ENCODE data around the gene PRPSAP1. TPM values are rescaled to one million over a fixed set of nuclear protein-coding genes. Genes with fewer than 3 reads are reported as not detected.
"Not testable (repeated sequence)": the region's sequence is repeated elsewhere in the genome, so short reads cannot be mapped to it uniquely, and the experiment has no call there.

Gene PRPSAP1
- total RNA-seq, 1 donor from 2014 or later = 38.2 TPM

DNA sequence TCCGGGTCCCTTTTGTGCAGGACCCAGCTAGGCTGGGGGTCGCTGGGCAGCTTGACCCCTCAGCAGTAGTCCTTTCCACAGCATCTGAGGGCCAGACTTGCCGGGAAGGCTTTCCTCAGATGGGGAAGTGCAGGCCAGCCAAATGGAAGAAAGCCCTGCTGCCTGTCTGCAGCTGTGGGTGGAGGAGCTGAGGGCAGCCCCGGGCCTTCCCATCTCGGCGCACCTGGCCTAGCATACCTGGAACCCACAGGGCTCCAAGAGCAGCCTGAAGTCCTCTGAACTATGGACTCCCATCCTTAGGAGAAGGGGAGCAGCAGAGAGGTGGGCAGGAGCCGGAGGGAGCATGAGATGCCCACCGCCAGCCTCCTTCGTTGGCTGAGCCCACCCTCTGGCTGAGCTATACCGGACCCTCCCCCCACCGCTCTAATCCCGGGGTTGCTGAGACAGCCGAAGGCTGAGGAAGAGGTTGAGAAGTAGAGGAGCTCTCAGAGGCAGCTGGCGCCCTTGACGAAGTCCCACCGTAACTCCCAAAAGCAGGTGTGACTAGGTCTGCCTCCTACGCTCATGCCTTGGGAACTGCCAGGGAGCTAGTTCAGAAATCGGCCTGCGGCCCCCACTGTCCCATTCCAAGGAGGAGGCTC lies 75.3 kb downstream of the PRPSAP1 start:
- no peak for DNase-seq (ENCODE audit: low spot score)

DNA sequence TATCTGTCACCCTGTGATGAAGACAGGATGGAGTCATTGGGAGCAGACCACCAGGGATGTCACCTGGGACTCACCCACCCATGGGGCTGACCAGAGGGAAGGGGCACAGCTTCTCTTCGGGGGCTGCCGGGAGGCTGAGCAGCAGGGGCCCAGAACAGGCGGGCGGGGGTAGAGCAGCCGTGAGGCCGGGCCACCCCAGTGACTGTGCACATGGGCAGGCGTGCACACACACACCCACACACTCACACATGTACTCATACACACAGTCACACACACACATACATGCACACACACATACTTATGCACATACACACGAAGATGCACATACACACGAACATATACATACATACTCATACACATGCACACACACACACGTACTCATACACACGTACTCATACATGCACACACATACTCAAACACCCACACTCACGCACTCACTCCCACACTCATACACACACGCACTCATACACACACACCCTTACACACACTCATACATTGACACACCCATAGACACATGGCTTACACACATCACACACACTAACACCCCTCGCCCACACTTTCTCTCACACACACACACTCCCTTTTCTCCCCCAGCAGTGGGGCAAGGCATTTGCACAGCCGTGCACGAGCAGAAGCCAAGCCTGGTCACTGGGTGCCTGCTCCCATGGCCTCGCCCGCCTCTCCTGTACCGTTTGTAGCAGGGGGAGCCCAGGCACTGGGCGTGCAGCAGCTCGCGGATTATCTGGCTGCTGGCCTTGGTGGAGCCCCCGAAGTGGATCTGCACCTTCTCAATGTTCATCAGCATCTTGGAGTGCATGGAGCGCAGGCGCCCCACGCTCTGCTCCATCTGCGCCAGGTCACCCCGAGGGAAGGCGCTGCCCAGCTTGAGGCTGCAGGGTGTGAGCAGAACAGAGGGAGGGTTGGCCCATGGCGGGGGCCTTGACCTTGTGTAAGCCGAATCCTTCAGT lies 76.1 kb downstream of the PRPSAP1 start:
- DNase-seq (ENCODE audit: low spot score) = no peak

DNA sequence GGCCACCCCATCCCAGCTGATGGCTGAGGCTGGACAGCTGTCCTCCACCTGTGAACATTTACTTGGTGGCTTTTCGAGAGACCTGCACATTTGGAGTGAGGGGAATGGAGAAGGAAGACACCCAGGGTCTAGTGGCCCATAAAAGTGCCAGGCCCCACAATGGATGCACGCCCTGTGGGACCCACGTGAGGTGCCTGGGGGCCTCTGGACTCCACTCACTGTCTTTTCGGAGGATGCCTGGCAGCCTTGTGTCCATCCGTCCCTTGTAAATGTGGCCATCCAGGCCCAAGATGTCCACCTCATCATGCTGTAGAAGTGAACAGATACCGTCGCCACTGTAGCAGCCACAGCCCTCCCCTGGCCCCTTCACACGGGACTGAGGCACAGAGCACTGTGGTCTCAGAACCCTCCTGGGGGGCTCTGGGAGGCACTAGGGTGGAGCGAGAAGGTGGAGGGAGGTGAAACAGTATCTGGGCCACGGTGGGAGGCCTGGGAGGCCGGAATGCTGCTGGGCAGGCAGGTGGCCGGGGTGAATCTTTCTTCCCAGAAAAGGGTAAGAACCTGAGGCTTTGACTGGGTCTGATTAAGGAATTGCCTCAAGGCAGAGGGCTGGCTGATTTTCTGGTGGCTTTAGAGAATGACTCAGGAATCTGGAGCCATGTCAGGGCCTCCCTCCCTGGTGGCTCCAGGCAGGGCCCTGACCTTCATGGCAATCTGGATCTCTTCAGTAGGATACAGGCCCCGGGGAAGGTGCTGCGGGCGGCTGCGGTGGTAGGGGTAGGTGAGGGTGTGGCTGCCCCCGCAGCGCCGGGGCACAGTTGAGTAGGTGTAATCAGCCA lies 77.0 kb downstream of the PRPSAP1 start:
- no peak for DNase-seq (ENCODE audit: low spot score)

DNA sequence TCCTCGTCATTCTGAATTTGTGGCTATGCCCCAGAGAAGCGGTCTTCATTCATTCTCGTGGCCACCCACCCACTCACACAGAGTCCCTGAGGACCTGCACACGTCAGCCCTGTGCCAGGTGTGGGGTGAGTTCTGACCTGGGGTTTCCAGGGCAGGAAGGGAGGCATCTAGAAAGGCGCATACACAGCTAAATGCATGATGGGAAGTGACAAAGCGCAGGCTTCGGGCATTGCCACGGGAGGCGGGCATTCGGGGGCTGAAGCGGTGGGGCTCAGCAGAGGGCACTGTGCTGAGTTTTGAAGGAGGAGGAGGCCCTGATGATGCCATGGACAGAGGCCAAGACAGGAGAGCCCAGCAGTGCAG lies 77.7 kb downstream of the PRPSAP1 start:
- DNase-seq (ENCODE audit: low spot score) = no peak

DNA sequence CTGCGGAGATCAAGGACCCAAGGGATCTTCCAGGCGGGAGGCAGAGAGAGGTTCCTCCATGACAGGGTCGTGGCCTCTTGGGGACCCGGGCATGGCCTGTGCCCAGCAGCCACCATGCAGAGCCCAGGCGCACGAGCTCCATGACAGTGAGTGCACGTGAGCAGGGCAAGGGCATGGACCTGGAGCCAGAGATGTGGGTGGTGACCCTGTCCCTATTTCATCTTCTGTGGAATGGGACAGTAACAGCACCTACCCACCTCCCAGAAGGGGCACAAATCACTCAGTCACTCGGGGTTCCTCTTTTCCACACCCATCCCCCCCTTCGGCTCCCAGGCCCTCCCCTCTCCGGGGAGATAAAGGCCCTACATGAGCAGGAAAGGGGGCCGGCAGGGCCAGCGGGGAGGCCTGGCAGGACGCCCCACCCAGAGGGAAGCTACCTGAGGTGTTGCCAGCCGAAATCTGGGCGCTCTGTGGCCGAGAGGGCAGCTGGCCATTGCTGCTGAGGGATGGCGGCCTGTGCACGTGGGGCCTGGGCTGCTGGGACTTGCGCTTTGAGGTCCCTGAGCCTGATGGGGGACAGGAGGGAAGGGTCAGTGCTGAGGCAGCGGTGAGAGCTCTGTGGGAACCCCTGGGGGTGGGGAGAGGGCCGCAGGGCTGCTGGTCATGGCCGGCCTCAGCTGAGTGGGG lies 78.2 kb downstream of the PRPSAP1 start:
- no peak for DNase-seq (ENCODE audit: low spot score)

DNA sequence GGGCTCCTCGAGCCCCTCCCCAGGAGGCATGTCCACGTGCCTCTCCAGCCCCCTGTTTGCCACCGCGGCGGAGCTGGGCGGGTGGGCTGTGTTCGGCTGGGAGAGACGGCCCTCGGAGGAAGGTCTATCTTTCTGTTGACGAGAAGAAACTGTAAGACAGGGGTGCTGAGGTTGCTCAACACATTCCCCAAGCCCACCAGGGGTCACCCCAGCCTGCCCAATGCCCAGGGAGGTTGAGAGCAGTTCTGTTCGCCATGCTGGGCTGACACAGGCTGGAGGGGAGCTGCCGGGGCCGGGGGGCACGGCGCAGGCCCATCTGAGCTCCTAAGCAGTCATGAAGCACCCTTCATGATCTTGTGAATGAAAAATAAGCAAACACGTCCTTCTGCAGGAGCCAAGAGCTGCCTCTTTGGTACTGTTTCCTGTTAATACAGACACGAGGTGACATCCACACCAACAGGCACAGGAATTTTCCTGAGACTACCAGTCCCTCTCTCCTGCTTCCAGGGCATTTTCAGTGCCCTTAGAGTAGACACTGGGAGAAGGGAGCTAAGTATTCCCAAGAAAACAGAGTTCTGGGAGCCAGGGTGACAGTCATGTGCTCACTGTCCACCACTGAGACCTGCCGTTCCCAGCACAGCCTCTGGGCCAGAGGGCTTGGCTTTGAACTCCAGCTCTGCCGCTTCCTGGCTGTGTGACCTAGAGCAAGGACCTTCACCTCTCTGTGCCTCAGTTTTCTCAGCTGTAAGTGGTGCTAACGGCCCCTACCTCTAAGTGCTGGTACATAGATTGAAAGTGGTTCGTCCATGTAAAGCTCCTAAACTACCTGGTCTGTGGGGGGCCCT lies 79.4 kb downstream of the PRPSAP1 start:
- DNase-seq (ENCODE audit: low spot score) = no peak

DNA sequence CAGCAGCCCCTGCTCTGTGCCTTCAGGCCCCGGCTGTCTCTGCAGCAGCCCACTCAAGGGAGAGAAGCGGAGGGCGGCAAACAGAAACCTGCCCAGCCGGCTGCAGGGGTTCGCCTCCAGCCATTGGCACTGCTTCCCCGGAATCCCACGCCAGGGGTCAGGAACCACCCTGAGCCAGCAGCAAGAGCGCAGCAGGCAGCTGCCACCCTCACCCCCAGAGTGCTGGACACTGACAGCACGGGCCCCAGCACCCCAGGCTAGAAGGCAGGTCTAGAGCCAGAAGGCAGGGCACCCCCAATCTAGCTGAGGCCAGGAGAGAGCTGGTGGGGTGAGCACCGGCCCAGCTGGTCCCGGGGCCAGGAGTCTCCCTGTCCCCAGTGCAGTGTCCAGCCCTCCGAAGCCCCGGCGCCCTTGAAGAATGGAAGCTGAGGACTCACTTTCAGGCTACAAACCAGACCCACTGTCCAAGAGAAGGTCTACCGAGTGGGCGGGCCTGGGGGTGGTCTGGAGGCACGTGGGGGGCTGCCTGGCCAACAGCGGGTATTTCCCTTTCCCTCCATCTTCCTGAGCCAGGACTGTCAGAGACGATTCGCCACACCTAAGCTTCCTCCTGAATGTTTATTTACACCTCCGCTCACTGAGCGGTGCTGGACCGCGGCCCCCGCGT lies 80.1 kb downstream of the PRPSAP1 start:
- no peak for DNase-seq (ENCODE audit: low spot score)

DNA sequence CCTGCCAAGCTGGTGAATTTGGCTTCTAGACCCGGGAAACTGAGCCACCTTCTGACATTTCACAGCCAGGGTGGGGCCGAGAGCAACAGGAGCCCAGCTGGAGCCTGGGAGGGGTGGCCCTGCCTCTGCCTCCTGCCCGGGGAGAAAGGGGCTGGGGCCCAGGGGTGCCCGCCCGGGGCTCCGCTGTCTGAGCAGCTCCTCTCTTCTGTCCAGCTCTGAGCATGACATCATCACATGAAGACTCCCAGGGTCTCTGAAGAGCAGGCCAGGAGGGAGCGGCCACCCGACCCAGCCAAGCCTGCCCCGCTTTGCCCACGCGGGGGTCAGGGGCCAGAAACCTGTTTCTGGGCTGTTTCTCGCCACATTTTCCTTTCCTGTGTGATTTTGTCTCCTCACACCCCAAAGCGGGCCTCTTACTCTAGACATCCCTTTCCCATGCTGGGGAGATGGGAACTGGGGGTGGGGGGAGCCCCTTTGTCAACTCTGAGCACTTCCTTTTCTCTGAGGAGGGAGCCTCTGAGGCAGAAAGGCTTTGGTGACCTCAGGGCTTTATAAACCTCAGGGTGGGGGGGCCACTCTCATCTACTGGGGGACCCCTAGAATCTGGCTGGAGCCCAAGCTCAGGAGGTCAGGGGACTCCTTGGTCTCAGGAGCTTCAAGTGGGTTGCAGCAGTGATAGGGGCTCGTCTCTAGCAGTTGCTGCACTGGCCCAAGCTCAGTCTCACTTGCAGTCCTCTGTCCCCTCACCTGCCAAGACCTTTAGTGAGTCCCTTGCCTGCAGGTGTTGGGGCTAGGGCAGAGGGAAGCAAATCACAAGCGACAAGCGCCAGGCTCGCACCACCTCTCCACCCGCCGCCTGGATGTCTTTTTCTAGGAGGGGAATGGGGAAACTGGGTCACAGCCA lies 80.9 kb downstream of the PRPSAP1 start:
- DNase-seq (ENCODE audit: low spot score) = no peak

DNA sequence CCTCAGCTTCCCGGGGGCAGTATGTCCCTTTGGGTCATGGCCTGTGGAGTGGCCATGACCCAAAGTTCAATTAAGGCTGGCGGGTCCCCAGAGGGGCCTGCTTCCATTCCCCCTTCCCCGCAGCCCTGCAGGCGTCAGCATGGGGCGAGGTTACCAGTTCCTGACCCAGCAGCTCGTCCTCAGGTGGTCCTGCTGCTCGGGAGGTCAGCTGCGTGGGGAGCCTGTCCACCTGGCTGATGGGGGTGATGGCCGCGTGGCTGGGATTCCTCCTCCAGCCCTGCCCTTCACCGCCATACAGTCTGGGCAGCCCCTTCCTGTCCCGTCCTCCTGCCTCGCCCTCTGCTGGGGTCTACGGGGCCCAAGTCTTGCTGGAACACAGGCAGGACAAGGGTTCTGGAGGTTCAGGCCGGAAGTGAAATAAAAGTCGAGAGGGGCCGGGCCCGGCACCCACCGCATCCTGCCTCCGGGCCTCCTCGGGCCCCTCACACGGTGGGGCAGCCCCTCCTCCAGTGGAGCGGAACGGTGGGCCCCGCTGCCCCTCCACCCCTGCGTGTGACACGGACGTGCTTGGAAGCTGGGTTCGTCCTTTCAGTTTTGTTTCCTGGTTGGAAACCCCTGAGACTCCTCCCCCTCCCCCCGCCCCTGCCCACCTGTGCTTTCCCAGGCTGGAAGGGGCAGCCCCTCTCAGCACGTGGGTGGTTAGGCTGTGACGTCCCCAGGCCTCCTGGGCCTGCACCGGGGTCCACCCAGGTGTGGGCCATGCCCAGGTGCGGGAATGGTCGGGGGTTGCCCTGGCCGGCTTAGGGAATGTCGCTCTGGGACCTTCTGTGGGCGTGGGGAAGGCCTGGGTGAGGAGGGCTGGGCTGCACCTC lies 81.8 kb downstream of the PRPSAP1 start:
- DNase-seq (ENCODE audit: low spot score) = no peak

DNA sequence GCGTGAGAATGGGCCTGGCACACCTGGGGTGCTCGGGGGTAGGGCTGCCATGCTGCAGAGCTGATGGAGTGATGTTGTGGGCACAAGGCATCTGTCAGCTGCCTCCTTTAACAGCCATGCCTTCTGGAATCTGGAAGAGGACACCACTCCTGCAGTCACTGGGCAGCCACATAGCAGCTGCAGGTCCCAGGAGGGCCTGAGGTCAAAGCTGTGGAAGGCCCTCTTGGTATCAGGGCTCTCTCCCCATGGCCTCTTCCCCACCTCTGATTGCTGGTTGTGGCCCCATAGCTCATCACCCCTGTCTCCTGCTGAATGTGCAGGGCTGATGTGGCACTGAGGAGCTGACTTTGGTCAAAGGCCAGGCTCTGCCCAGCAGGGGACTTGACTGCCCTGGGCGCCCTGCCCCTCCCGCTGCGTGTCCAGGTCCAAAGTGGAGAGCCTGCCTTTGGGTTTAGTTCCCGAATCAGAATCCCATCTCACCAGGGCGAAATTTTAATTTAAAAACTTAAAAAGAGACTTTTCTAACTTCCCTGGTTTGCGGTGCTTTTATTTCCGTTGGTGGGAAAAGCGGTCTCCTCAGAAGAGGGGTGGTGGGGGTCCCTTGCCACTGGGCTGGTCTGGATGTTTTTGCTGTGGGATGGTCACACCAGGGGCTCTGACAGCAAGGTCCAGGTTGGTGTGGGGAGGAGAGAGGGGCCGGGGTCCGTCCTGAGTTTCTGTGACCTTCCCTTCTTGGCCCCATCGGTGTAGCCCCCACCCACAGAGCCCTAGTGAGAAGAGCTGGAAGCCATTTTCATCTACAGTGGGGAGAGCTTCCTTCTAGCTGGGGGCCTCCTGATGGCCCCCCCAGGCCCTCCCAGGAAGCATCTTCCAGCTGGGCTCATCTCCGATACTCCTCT lies 82.7 kb downstream of the PRPSAP1 start:
- DNase-seq (ENCODE audit: low spot score) = no peak

DNA sequence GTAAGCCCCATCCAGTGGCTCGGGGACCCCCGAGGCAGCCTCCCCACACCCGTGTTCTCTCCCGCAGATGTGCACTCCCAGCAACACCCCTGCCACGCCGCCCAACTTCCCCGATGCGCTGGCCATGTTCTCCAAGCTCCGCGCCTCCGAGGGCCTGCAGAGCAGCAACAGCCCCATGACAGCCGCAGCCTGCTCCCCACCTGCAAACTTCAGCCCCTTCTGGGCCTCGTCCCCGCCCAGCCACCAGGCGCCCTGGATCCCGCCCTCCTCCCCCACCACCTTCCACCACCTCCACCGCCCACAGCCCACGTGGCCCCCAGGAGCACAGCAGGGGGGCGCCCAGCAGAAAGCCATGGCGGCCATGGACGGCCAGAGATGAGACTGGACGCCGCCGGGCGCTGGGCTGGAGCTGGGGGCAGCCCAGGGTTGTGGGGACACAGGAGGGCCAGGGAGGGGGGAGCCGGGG lies 83.6 kb downstream of the PRPSAP1 start:
- no peak for DNase-seq (ENCODE audit: low spot score)

DNA sequence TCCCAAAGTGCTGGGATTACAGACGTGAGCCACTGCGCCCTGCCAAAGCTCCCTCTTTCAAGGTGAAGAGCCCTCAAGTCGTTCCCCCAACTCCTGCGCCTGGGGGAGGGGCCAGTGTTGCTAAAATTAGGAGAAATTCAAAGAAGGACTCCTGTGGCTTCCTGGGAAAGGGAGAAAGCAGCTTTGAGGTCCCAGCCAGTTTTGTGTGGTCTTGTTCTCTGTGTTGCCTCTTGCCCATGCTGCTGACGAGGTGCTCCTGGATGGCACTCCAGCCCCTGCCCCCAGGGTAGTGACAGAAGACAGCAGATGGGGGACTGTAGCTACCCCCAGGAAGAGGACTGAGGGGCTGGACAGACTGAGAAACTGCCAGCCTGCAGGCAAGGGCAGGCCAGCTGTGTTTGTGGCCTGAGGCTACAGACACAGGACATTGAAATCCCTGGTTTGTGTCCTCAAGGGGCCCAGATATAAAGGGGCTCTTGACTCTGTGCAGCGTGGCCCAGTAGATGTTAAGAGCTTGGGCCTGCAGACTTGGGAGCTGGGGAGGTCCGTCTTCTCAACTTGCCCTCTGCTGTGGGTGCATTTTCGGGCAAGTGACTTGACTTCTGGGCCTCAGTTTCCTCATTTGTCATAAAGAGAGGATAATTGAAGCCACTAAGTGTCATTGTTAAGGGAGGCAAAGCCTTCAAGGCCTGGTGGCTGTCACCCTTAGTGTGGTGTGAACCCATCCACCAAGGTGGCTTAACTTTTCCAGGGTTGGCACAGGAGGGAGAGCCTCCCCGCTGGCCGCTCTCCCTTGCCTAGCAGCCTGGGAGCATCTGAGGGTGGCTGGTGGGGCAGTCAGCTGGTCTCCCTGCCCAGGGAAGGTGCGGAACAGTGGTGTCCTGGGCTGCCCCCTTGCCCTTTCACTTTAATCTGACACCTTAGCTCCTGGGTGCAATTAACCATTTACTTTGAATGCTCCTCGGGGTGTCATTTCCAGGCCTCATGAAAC lies 84.4 kb downstream of the PRPSAP1 start:
- no peak for DNase-seq (ENCODE audit: low spot score)

DNA sequence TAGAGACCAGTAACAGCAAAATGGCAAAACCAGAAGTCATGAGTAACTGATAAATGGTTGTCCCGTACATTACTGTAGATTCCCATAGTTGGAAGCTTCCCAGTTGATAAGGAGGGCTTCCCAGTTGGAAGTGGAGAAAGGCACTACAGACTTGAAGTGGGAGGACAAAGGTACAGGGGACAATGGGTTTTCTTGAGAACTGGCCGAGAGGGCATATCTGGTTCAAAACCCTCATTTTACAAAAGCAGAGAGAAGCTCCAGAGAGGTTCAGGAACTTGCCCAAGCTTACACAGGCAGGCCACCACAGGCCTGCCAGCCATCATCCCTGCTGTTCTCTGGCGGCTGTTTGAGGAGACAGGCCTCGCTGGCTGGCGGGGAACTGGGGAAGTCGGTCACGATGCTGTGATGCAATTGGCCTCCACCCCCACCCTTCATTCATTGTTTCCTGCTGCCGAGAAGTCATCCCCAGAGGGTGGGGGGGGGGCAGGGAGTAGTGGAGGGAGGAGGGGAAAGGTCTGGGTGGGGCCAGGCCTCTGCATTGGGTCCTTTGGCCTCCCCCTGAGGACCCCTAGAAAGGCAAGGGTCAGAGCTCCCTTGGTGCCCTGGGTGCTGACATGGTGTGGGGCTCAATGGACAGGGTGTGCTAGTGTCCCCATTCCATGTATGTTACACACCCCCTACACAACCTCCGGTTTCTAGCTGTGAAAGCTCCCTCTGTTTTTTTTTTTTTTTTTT lies 85.5 kb downstream of the PRPSAP1 start:
- peak; percentile 94 for DNase-seq (ENCODE audit: low spot score)

DNA sequence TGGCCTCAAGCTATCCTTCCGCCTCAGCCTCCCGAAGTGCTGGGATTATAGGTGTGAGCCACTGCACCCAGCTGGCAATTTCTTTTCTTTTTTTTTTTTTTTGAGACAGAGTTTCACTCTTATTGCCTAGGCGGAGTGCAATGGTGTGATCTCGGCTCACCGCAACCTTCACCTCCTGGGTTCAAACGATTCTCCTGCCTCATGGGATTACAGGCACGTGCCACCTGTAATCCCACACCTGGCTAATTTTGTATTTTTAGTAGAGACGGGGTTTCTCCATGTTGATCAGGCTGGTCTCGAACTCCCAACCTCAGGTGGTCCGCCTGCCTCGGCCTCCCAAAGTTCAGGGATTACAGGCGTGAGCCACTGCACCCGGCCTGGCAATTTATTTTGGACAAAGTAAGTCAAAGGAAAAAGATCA lies 86.1 kb downstream of the PRPSAP1 start:
- DNase-seq (ENCODE audit: low spot score) = not testable (repeated sequence)
